ENCODE data around the gene PET117. TPM values are rescaled to one million over a fixed set of nuclear protein-coding genes. Genes with fewer than 3 reads are reported as not detected.

Gene PET117
- total RNA-seq, 1 experiment from 2014 or later, result 25.0 TPM

- Histone ChIP-seq H3K27ac (ENCODE audit: insufficient read length, low read depth, low read length) (no peak overlapping the region), H3K4ac (ENCODE audit: low read depth, low read length) (no peak overlapping the region), H3K9ac (ENCODE audit: extremely low read depth, insufficient read length, low read length) (no peak overlapping the region), H3K23me2 (ENCODE audit: insufficient read length, low read depth, low read length, poor library complexity, severe bottlenecking) (no peaks in the 10 kb centered on the region), H3K56ac (ENCODE audit: insufficient read length, low read depth, low read length) (no peak overlapping the region), H2BK15ac (ENCODE audit: low read depth, low read length) (no peak overlapping the region), H3T11ph (ENCODE audit: low read length) (no peak overlapping the region), H3K18ac (ENCODE audit: insufficient read length, low read depth, low read length) (no peak overlapping the region), H2BK5ac (ENCODE audit: insufficient read length, low read length) (no peak overlapping the region), H3K27me3 (ENCODE audit: insufficient read depth, low read length) (no peaks in the 10 kb centered on the region), H4K91ac (ENCODE audit: insufficient read length, low read depth, low read length) (no peak overlapping the region), H2AFZ (ENCODE audit: low read length) (no peak overlapping the region), H2BK120ac (ENCODE audit: low read depth, low read length, poor library complexity, severe bottlenecking) (no peak overlapping the region), H3K4me2 (ENCODE audit: insufficient read depth, insufficient read length, low read length) (no peak overlapping the region), H2BK20ac (ENCODE audit: low read depth, low read length, poor library complexity, severe bottlenecking) (no peak overlapping the region), H4K5ac (ENCODE audit: insufficient read length, low read depth, low read length) (no peak overlapping the region), H2AK5ac (ENCODE audit: insufficient read length, low read length) (no peak overlapping the region), H3K79me2 (ENCODE audit: insufficient read depth, low read length) (no peaks in the 10 kb centered on the region), H3K14ac (ENCODE audit: insufficient read depth, low read length) (no peak overlapping the region), H3K79me1 (ENCODE audit: insufficient read depth, low read depth, low read length, poor library complexity, severe bottlenecking) (no peaks in the 10 kb centered on the region), H2BK12ac (ENCODE audit: insufficient read length, low read depth, low read length) (no peak overlapping the region), H3K23ac (ENCODE audit: insufficient read length, low read depth, low read length) (no peak overlapping the region), H4K20me1 (ENCODE audit: control insufficient read depth, insufficient read depth, insufficient read length) (no peaks in the 10 kb centered on the region), H3K4me1 (ENCODE audit: insufficient read depth, low read length) (no peaks in the 10 kb centered on the region), H3K9me3 (ENCODE audit: control insufficient read depth, low read depth, low read length) (no peaks in the 10 kb centered on the region), H4K8ac (replicated peaks; ENCODE audit: insufficient read length, low read depth, low read length) (no peak overlapping the region)
- no peak overlapping the region for H3K4me3 Mint-ChIP-seq
- H3K27ac Mint-ChIP-seq, result no peak overlapping the region
- no peaks in the 10 kb centered on the region for H3K27me3 Mint-ChIP-seq (ENCODE audit: low read depth)
- H3K36me3 Mint-ChIP-seq (ENCODE audit: insufficient read depth in 1 of 3, low read depth in 3 of 3), result peaks cover 63 to 69% (median 63%) of the 10 kb centered on the region in 3 experiments
- peaks cover 30 to 35% of the 10 kb centered on the region in 2 experiments for H3K4me1 Mint-ChIP-seq
- TF ChIP-seq CTCF (conservative IDR thresholded peaks at IDR 0.05), result no peak
- peaks cover 12 to 14% of the 10 kb centered on the region in 2 experiments for H3K9me3 Mint-ChIP-seq
- WGBS (ENCODE audit: extremely low coverage, insufficient read length, low lambda C conversion rate), result no CpG with 5 or more reads among the region's 1 CpG
- DNase-seq, result no peak
These were observed 43.2 kb downstream of the PET117 start for GRCh38 chr20:18180815-18181214.
